Amniotic epithelial cell (primary cell): Measurements from ENCODE around the gene TM4SF18.
"Not testable (repeated sequence)": the region's sequence is repeated elsewhere in the genome, so short reads cannot be mapped to it uniquely, and the experiment has no call there.

Experiments
- DNase-seq: peaks from one replicate; pipeline ENCODE4 v3.0.0-alpha.2; 2010; ENCODE audit warnings: low read depth

The TM4SF18 gene, protein sequence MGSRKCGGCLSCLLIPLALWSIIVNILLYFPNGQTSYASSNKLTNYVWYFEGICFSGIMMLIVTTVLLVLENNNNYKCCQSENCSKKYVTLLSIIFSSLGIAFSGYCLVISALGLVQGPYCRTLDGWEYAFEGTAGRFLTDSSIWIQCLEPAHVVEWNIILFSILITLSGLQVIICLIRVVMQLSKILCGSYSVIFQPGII

DNA sequence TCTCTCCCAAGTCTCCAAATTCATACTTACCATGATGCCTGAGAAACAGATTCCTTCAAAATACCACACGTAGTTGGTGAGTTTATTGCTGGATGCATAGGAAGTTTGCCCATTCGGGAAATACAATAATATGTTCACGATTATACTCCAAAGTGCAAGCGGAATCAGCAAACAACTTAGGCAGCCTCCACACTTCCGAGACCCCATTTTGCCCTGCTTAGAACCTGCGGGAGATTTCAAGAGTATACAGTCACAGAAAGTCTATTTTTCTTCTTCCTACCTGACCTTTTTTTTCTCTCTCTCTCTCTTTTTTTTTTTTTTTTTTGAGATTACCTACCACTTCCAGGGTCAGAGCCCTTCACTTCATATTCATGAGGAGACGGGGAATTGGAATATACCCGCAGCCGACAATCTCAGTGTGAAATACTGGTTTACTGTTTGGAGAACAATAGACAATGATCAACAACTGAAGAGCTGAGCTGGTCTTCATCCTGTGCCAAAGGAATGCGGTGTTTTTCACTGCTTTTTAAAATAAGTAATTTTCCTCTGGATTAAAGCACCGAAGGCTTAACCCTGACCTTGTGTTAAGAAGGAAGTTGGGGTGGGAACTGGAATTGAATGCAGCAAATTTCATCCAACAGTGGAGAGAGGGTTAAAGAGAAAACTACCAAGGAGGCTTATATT is at the start of gene TM4SF18:
TM4SF18 (minus strand) TSS at position 461 of the 684 bp plus-strand sequence; CDS start at position 207, 254 bp downstream.
- DNase-seq = no peak

DNA sequence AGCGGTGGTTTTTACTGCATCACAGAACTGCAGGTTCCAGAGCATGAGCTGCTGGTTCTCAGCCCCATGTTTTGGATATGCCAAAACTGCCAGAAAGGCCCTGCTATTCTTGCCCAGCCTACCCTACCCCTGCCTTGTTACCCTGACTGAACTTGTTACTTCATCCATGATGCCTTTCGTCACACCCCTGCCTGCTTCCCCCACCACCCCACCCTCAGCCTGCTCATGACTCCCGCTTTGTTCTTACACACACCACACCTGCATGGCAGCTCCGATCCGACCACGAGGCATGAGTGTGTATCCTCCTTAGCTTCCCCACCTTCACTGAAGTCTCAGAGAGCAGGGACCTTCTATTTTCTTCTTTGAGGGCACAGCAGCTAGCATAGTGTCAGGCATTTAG is 49.1 kb upstream of the TM4SF18 start:
- DNase-seq = peak; percentile 82

DNA sequence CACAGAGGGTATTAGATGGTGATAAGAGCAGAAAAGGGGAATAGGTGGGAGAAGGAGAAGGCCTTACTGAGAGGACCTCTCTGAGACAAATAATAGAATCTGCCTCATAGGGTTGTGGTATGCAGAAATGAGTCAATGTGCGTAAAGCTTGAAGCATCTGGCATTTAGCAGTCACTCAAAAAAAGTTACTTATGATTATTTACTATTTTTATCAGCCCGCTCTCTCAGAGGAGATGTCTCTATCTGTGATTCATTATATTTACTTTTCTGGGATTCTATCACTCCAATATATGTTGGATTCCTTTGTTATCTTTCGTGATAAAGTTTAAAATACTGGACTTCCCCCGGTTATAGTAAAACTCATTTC is 48.6 kb upstream of the TM4SF18 start:
- DNase-seq = peak; percentile 96

DNA sequence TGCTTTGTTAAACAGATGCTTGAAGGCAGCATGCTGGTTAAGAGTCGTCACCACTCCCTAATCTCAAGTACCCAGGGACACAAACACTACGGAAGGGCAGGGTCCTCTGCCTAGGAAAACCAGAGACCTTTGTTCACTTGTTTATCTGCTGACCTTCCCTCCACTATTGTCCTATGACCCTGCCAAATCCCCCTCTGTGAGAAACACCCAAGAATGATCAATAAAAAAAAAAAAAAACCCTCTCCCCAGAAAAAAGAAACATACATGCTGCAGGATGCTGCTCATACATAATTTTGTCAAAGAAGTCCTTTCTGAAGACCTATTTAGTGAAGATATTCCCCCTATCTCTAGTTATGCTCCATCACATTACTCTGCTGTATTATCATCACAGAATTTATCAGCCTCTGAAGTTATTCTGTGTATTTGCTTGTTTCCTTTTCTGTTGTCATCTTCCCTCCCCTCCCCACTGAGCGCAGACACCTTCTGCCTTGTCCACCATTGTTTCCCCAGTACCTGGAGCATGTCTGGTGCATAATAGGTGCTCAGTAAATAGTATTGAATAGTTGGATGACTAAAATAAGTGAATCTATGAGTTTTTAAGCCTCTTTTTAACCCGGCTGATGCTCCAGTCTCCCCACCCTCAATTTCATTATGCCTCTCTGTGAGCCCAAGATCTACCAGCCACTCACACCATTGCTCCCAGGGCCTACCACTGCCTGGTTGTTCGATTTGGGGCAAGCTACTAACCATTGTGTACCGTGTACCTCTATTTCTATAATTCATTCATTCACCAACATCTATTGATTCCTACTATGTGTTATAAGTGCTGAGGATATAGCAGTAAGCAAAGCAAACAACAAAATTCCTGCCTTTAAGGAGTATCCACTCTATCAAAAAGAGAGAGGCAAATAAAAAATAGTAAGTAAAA is 48.0 kb upstream of the TM4SF18 start:
- no peak for DNase-seq

DNA sequence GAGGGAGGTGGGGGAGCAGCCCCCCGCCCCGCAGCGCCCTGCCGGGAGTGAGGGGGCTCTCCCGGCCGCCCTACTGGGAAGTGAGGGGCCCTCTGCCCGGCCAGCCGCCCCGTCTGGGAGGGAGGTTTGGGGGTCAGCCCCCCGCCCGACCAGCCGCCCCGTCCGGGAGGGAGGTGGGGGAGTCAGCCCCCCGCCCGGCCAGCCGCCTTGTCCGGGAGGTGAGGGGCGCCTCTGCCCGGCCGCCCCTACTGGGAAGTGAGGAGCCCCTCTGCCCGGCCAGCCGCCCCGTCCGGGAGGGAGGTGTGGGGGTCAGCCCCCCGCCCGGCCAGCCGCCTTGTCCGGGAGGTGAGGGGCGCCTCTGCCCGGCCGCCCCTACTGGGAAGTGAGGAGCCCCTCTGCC is 46.8 kb upstream of the TM4SF18 start:
- not testable (repeated sequence) for DNase-seq

DNA sequence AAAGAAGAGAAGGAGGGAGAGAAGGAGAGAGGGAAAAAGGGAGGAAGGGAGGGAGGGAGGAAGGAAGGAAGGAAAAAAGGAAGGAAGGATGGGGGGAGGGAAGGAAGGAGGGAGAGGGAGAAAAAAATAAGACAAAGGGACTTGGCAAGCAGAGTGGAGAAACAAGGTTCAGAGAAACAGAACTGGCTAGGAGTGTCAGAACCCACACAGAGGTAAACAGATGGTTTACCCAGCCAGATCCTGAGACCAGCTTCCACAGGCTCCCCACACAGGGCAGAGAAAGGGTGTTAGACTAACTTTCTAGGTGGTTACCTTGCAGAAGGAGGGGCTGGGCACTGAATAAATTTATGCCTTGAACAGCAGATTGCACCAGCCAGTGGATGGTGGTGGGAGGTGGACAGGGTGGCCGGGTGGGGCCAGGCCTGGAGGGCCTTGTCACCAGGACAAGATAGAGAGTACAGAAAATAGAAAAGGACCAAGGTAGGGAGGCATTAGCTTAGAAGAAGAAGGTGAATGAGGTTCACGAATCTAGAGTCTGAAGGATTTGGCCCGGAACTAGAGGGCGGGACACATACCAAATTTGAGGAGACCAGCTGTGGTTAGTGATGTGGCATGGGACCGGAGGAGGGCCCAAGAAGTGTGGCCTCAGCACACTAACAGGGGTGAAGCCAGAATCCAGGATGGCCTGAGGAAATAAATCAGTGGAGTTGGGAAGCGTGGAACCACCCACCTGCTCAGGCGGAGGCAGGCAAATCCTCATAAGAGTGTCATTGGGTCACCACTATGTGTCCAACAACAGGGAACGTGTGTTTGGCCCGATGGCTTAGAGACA is 45.3 kb upstream of the TM4SF18 start:
- no peak for DNase-seq

DNA sequence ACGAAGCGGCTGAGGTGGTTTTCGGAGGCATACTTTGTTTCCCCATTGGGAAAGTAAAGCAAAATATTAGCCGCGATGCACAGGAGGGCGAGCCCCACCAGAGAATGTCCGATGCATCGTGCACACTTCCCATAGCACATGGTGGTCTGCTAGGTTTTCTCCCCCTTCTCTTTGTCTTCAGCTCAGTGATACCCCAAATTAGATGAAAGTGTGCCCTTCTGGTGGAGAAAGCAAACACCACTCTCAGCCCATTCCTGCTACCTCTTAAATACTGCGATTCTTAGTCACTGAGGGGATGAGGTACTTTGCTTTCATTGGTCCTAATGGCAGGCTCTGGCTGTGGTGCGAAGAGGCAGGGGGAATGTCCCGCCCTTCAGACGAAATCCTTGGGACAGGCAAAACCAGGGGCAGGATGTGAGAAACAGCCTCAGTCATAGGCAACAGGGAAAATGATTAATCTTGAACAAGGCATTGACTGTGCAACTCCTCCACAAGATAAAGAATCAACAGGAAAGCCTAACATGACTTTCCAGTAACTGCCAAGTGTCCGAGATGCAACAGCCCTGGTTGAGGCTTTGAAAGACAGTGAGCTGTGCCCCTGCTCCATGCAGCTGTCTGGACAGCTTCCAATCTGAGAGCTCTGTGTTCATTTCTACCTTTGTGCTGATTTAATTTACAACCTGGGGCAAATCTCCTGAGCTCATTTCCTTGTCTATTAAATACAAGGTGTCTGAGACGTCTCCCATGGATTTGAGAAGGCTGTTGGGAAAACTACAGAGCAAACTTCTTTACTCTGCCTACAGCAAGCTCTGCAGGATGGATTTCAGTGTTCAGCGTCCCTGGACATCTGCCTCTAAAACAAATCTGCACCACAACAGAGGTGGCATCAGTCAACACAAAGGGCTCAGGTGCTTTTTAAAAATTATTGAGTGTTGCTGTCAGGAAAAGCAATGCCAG is 44.2 kb upstream of the TM4SF18 start, which contains the start of gene TM4SF1:
TM4SF1 (minus strand) TSS at position 242 of the 957 bp plus-strand sequence; CDS start at position 140, 102 bp downstream.
- peak; percentile 99 for DNase-seq

DNA sequence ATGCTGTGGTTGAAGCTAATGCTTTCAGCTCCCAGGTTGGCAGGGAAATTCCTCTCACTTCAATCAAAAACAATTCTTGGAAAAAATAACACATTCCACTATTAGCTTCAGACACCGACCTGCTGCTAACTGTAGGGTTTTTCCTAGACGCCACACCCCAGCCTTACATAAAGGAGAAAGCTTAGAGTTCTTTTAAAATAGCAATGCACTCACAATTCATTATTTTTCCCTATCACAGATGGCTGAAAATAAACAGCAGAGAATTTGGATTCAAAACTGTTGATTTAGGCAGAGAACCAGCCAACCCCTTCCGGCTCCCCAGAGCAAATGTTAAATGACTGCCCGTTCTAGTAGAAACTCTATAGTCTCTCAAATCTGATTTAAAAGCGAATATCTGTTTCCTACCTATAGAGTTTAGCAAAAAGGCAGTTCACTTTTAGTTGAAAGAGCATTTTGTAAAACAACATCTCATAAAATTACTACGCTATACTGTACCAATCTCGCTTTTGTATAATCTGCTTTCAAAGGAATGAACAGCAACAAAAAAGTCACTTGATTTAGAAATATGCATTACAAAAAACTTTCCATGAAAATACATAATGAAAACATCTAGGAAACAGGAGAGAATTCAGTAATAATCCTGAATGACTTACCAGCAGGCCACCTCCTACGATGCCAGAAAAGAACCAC is 43.4 kb upstream of the TM4SF18 start:
- DNase-seq = peak; percentile 21

DNA sequence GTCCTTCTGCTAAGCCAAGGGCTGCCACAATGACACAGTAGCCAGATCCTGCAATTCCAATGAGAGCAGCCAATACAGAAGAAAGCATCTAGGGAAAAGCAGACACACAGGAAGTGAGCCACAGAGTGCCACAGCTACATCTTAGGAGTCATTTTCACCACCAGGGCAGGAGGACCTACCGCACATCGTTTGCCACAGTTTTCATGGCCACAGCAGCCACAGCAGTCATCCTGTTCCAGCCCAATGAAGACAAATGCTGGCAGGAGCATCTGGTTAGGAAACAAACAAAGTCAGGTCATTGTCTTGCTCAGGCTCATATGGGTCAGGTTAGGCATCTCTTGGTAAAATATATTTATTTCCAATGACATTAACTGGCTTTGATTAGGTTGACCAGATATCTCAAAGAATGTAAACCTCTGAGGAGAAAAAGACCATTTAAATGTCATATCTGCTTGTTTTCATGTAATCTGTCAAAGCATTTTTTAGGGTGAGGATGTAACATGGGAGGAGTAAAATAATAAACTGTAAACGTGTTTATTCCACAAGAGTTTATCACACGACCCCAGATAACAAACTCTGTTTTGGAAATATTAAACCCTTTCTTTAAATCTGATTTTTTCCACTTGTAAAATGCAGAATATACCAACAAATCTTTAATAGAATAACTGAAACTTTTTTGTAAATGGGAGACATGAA is 42.2 kb upstream of the TM4SF18 start:
- no peak for DNase-seq

DNA sequence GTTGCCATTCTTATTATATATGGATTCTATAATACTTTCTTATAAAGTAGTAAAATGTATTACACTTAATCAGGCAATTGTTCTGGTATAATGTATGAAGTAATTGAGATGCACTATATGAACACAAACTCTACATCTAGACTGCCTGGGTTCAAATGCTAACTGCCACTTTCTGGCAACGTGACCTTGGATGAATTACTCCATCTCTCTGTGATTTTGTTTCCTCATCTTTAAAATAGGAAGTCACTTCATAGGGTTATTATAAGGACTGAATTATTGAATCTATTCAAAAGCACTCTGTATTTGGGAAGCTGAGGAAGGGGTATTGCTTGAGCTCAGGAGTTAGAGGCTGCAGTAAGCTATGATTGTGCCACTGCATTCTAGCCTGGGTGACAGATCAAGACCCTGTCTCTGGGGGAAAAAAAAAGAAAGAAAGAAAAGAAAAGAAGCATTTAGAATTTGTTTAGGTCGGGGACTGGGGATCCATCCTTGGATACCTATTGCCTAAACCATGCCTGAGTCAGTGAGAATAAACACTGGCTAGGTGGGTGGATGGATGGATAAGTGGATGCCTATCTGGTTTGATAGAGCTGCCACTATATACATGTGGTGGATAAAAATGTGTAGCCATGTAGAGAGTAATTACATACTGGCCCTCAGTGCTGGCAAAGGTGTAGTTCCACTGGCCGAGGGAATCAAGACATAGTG is 41.5 kb upstream of the TM4SF18 start:
- DNase-seq = no peak

DNA sequence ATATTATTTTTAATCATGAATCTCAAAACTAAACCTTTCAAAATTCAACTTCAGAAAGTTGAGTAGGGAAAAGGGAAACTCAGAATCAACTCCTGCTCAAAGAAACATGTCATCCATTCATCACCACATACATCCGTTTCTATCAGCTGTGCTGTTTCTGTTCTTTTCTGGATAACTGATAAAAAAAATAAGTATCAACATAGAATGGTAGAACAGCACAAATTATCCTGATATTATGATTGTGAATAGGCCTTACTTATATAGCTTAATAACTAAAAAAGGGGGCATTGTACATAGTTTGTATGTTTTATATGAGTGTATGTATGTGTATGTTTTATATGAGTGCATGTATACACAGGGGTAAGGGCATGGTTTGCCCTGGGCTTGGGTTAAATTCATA is 41.0 kb upstream of the TM4SF18 start:
- DNase-seq = no peak

DNA sequence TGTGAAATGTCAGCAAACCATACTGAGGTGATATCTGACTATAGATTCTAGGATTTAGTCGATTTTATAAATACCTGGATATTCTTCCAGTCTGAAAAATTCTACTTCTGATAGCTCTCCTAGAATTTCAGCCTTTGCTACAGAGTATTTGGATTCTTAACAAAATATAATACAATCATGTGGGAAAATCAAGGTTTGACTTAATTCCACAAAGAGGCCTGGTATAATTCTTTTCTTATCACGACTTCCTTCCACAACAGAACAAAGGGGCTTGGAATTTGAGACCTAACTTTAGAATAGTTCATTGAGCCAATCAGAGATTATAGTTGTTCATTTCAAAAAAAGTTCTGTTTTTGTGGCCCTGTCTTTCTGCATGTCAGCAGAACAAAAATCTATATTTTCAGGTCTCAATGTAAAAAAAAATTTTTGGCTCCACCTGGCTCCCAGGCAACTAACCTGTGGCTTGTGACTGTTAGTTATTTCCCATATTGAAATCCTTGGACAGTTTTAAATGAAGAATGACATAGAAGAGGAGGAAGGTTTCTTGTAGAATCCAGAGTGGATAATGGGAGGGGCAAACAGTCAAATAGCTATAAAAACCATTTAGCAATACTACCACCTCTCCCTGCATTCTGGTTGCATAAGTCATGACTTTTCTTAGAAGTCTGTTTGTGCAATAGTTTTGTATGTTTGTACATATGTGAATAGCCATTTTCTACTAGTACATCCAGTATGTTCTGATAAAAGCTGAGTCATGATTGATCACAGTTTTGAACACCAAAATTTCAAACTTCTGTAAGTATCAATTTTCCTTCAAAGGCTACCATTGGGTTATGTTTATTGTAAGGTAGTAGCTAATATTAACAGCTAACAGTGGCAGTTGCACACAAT is 40.0 kb upstream of the TM4SF18 start:
- peak; percentile 92 for DNase-seq

DNA sequence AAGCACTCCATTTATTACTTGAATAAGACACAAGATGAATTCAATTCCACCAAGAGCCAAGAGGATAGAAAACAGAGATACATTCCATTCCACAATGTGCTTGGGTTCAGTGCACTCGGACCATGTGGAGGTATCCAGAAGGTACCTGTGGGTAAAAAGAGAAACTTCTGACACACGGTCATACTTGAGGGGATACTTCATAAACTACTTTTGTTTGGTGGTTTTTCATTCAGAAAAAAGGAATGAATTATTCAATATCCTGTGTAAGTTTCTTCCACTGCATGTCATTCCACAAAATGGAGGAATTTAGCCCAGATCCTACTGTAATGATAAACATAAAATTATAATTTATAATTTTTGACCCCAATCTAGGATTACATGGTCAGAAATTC is 38.3 kb upstream of the TM4SF18 start:
- no peak for DNase-seq

DNA sequence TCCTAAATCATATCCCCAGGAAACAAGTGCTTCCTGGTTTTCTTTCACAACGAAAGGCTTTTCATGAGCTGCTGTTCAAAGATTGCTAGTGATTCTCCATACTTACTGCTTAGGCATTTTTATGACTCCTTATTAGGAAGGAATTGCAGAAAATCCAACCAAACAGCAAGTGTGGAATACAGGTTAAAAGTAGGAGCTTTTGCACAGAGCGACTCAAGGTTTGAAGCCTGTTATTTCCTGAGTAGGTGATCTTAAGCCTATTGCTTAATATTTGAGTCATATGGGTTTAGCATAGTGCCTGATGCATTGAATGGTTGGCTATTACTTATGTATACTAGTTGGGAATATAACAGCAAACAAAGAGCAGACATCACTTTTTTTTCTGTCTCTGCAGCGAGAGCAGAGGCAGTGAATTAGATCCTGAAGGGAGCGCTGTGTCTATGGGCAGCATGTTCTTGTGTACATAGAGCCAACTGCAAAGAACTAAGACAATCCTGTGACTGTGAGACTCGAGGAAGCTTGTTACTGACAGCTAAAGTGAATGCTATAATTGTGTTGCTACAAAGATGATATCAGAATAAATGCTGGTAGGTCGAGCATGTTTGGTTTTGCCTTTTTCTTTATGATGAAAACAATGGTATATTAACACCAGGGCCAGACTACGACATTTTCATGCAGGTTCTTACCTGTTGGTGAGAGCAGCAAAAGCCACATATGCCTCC is 37.7 kb upstream of the TM4SF18 start:
- peak; percentile 83 for DNase-seq

DNA sequence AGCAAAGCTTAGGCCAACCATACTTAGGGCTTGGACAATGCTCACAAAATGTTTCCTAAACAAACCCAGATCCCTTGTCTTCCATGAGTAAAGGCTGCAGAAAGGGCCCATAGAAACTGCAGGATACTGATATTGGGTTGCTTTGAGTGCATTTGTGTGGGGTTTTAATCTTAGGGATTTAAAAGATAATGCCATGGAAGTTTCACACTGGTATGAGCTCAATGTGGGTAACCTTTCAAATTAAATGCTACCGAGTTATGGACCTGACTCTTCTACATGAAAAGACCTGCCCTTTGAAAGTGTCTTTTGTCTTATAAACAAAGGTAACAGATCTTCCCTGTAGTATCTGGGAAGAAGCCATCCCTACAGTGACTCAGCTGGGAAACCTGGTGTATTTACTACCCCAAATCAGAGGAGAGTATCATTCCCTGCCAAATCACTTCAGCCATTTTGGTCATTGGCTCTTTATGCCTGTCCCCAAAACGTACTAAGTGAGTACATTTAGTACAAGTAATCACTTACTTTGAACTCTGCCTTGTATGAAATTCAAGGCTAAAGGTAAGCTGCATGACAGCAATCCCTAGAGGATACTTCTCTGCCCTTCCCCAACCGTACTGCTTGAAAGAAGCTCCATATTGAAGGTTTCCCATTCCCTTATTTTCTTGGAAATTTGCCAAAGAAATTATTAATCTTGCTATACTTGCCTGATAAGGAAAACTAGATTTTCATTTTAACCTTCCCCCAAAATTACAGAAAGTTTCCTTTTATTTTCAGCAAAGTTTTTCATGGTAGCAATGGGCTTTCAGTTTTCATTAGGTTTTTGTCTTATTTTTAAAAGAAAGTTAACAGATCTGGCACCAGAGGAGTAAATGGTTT is 36.8 kb upstream of the TM4SF18 start:
- no peak for DNase-seq
